Articular chondrocyte of knee joint (primary cell): ENCODE results near the gene NDUFA8. TPM values are rescaled to one million over a fixed set of nuclear protein-coding genes. Genes with fewer than 3 reads are reported as not detected.

Source experiments
- small RNA-seq: library from RNA; depleted of rRNA; stranded (forward); fragments of <200 nt; gene quantifications from one replicate; pipeline ENCODE3, GENCODE V24; 2012
- total RNA-seq: library from RNA; depleted of rRNA; stranded (reverse); fragments of >200 nt; gene quantifications from 2 replicates; pipeline ENCODE4 v1.2.3, GENCODE V29; 2012

The NDUFA8 gene
- 17.9 and 27.1 TPM in 2 replicates for total RNA-seq

DNA sequence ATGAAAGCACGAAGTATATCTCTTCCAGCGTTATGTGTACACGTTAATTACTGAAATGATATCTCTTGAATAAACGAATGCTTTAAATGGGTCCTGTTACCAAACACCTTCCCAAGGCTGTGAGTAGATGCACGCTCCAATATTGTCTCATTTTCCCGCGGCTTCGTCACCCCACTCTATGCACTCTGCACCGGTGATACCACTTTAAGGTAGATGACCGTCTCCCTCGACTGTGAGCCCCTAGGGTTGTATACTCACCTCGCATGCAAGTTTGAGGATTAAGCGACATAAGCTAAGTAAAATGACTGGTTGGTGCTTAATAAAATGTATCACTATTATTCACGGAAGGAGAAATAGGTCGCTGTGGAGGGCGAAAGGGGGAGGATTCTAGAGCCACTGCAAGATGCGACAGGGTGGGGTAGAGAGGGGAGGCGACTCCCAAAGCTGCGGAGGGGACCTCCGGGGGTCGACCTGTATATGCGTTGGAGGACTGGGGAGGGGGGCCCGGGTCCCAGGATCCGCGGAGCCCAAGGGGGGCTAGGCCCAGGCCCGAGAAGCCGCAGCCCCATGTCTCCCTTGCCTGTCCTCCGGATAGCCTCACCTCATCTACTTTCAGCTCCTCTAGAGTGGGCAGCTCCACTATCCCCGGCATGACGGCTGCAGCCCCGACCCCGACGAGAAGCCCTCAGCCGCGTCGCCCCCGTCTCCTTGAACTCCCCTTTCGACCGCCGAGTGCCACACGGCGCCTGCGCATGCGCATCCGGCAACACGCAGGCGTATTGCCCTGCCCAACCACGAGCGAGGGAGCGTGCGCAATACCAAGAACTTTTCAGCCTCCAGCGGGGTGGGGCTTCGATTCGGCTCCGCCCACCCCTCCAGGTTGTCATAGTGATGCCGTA lies at the start of gene NDUFA8, which contains the start of gene MORN5:
Gene NDUFA8 (minus strand): TSS at position 754 of the 899 bp plus-strand sequence. CDS start 102 bp downstream, at position 652.
Gene MORN5 (plus strand): TSS at position 883 of the 899 bp plus-strand sequence. CDS start 65 bp downstream, outside the sequence.

Small RNA genes lying within 50 kb of the gene (small RNA-seq; reads per million reads assigned to genes)
- not detected for gene MIR4478

Other genes starting within 250 kb of the NDUFA8 start
- gene TTLL11, start 66.5 kb downstream of the NDUFA8 start, total RNA-seq: 6.4 and 6.7 TPM in 2 replicates
- gene MORN5, start 129 bp upstream of the NDUFA8 start, total RNA-seq: 0.65 TPM in 1 of 2 replicates, not detected in the other
- not detected in 2 replicates for gene LHX6, start 69.2 kb upstream of the NDUFA8 start, total RNA-seq
- 11.1 and 11.2 TPM in 2 replicates for gene RBM18, start 105.1 kb upstream of the NDUFA8 start, total RNA-seq
- gene MRRF, start 105.1 kb upstream of the NDUFA8 start, total RNA-seq: 44.1 and 50.4 TPM in 2 replicates
- 2.8 and 7.4 TPM in 2 replicates for gene PTGS1, start 211.2 kb upstream of the NDUFA8 start, total RNA-seq